ENCODE measurements around the gene MYH14.
A peak's percentile ranks its signal among the peaks of the same experiment; 100 is the strongest.

The MYH14 gene

GRCh38 chr19:50331221-50331993 lies 128.0 kb downstream of the MYH14 start:
- H3K4me3 ChIP-seq (ENCODE audit: low read depth, low read length): no peak overlapping the region
- CTCF ChIA-PET: interaction anchor here (1.1 kb wide), 1 partner anchor 452 kb away, joined by 3 read pairs; no protein-coding TSS in a partner anchor
- POLR2A ChIA-PET: no interaction called here
- no peak for DNase-seq (ENCODE audit: low read depth, low spot score)
- TF ChIP-seq, protein P1, sequence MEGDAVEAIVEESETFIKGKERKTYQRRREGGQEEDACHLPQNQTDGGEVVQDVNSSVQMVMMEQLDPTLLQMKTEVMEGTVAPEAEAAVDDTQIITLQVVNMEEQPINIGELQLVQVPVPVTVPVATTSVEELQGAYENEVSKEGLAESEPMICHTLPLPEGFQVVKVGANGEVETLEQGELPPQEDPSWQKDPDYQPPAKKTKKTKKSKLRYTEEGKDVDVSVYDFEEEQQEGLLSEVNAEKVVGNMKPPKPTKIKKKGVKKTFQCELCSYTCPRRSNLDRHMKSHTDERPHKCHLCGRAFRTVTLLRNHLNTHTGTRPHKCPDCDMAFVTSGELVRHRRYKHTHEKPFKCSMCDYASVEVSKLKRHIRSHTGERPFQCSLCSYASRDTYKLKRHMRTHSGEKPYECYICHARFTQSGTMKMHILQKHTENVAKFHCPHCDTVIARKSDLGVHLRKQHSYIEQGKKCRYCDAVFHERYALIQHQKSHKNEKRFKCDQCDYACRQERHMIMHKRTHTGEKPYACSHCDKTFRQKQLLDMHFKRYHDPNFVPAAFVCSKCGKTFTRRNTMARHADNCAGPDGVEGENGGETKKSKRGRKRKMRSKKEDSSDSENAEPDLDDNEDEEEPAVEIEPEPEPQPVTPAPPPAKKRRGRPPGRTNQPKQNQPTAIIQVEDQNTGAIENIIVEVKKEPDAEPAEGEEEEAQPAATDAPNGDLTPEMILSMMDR (IDR thresholded peaks at IDR 0.05; ENCODE audit: insufficient read depth, low read length, missing control alignments): no peak

- no peak for DNase-seq (ENCODE audit: low read depth, low spot score)
- no peak overlapping the region for H3K4me3 ChIP-seq (ENCODE audit: low read depth, low read length)
- POLR2A ChIA-PET: no interaction called here
- CTCF ChIA-PET: no interaction called here
- TF ChIP-seq, protein P1 (IDR thresholded peaks at IDR 0.05; ENCODE audit: insufficient read depth, low read length, missing control alignments): no peak
These were observed 128.5 kb downstream of the MYH14 start for GRCh38 chr19:50331994-50332243.

GRCh38 chr19:50332244-50333038 lies 129.0 kb downstream of the MYH14 start:
- ChIA-PET CTCF (interaction anchor here (0.9 to 1.3 kb wide), 3 partner anchors 19 to 373 kb away, joined by 3 to 4 read pairs (median 3); no protein-coding TSS in a partner anchor), POLR2A (no interaction called here)
- TF ChIP-seq, protein P1 (IDR thresholded peaks at IDR 0.05; ENCODE audit: insufficient read depth, low read length, missing control alignments): no peak
- no peak for DNase-seq (ENCODE audit: low read depth, low spot score)
- H3K4me3 ChIP-seq (ENCODE audit: low read depth, low read length): no peak overlapping the region

DNA sequence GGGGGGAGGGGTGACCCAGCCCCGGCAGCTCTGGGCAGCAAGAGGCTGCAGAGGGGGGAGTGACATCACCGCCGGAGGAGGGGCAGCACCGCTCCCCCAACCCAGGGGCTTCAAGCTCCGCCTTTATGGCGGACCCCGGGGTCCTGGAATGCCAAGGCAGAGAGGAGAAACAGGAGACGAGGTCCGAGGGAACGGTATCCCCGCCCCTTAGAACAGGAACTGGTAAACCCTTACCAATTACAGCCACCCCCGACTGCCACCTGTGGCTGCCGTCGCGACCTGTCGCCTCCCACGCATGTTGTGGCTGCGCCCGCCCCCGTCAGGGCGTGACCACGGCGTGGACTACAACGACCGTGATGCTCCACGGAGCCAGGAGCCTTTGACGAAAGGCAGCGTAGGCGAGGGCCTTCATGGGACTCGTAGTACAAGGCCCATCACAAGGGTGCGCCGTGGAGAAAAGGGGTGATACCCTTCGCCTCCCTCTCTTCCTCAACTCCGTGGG lies 129.9 kb downstream of the MYH14 start:
- TF ChIP-seq, protein P1 (IDR thresholded peaks at IDR 0.05; ENCODE audit: insufficient read depth, low read length, missing control alignments): no peak
- peak; percentile 12 for DNase-seq (ENCODE audit: low read depth, low spot score)
- peak overlapping the region; percentile 65 for H3K4me3 ChIP-seq (ENCODE audit: low read depth, low read length)
- ChIA-PET CTCF (interaction anchor here (1.0 to 1.6 kb wide), 4 partner anchors 15 to 372 kb away, joined by 3 to 5 read pairs (median 4); no protein-coding TSS in a partner anchor), POLR2A (interaction anchor here (0.8 kb wide), 1 partner anchor 24 kb away, joined by 3 read pairs; no protein-coding TSS in a partner anchor)

GRCh38 chr19:50333737-50334617 lies 130.6 kb downstream of the MYH14 start:
- H3K4me3 ChIP-seq (ENCODE audit: low read depth, low read length): peak overlapping the region; percentile 65

More at GRCh38 chr19:50333737-50334617, 130.6 kb downstream of the MYH14 start:
- ChIA-PET CTCF (interaction anchor here (1.0 to 1.6 kb wide), 3 partner anchors 15 to 24 kb away, joined by 4 to 5 read pairs (median 4); no protein-coding TSS in a partner anchor), POLR2A (interaction anchor here (0.8 kb wide), 1 partner anchor 23 kb away, joined by 3 read pairs; no protein-coding TSS in a partner anchor)
- no peak for DNase-seq (ENCODE audit: low read depth, low spot score)
- TF ChIP-seq, protein P1 (IDR thresholded peaks at IDR 0.05; ENCODE audit: insufficient read depth, low read length, missing control alignments): no peak

Measured in AG04449 (cell line).